ENCODE measurements around the gene SCNM1. TPM values are rescaled to one million over a fixed set of nuclear protein-coding genes. Genes with fewer than 3 reads are reported as not detected.
A peak's percentile ranks its signal among the peaks of the same experiment; 100 is the strongest.

Gene SCNM1
- total RNA-seq, 1 donor from 2014 or later, result 25.3 TPM

GRCh38 chr1:151171190-151171589 lies 5.2 kb downstream of the SCNM1 start:
- no peaks in the 10 kb centered on the region for H3K9me3 Mint-ChIP-seq
- H4K20me1 ChIP-seq (ENCODE audit: low read depth), result no peaks in the 10 kb centered on the region
- H3K9me3 ChIP-seq (ENCODE audit: low read depth), result no peaks in the 10 kb centered on the region
- H3K27me3 ChIP-seq, result no peaks in the 10 kb centered on the region
- DNase-seq (ENCODE audit: low spot score), result no peak
- H3F3A ChIP-seq (ENCODE audit: low read depth), result peaks cover 17% of the 10 kb centered on the region
- H3K27ac ChIP-seq, result no peak overlapping the region
- H3K4me3 Mint-ChIP-seq, result no peak overlapping the region
- peaks cover 13% of the 10 kb centered on the region for H3K36me3 Mint-ChIP-seq
- H3K4me1 Mint-ChIP-seq, result peaks cover 2% of the 10 kb centered on the region
- H3K4me3 ChIP-seq, result no peak overlapping the region
- peaks cover 4% of the 10 kb centered on the region for H3K4me1 ChIP-seq
- TF ChIP-seq EZH2 (IDR thresholded peaks at IDR 0.05) (no peak), EZH2phosphoT487 (IDR thresholded peaks at IDR 0.05) (no peak)
- TF ChIP-seq, protein P1, sequence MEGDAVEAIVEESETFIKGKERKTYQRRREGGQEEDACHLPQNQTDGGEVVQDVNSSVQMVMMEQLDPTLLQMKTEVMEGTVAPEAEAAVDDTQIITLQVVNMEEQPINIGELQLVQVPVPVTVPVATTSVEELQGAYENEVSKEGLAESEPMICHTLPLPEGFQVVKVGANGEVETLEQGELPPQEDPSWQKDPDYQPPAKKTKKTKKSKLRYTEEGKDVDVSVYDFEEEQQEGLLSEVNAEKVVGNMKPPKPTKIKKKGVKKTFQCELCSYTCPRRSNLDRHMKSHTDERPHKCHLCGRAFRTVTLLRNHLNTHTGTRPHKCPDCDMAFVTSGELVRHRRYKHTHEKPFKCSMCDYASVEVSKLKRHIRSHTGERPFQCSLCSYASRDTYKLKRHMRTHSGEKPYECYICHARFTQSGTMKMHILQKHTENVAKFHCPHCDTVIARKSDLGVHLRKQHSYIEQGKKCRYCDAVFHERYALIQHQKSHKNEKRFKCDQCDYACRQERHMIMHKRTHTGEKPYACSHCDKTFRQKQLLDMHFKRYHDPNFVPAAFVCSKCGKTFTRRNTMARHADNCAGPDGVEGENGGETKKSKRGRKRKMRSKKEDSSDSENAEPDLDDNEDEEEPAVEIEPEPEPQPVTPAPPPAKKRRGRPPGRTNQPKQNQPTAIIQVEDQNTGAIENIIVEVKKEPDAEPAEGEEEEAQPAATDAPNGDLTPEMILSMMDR (IDR thresholded peaks at IDR 0.05), result no peak
- H3K36me3 ChIP-seq, result no peaks in the 10 kb centered on the region
- no peak overlapping the region for H3K9ac ChIP-seq
- H3K4me2 ChIP-seq, result no peak overlapping the region
- peaks cover 2% of the 10 kb centered on the region for H3K27me3 Mint-ChIP-seq (ENCODE audit: insufficient read depth, low read depth)
- H2AFZ ChIP-seq (replicated peaks), result no peak overlapping the region
- no peak overlapping the region for H3K27ac Mint-ChIP-seq
- H3K79me2 ChIP-seq (ENCODE audit: low read depth), result peaks cover 13% of the 10 kb centered on the region

GRCh38 chr1:151175041-151175741 lies 9.2 kb downstream of the SCNM1 start:
- H4K20me1 ChIP-seq (ENCODE audit: low read depth), result no peaks in the 10 kb centered on the region
- no peaks in the 10 kb centered on the region for H3K27me3 ChIP-seq
- H3K27ac ChIP-seq, result no peak overlapping the region
- H3K27me3 Mint-ChIP-seq (ENCODE audit: insufficient read depth, low read depth), result no peaks in the 10 kb centered on the region
- peaks cover 26% of the 10 kb centered on the region for H3K36me3 Mint-ChIP-seq
- H3K4me3 ChIP-seq, result no peak overlapping the region
- no peaks in the 10 kb centered on the region for H3K79me2 ChIP-seq (ENCODE audit: low read depth)
- no peaks in the 10 kb centered on the region for H3K4me1 ChIP-seq
- no peaks in the 10 kb centered on the region for H3K4me1 Mint-ChIP-seq
- no peak overlapping the region for H3K4me3 Mint-ChIP-seq
- TF ChIP-seq, protein P1 (IDR thresholded peaks at IDR 0.05), result no peak
- TF ChIP-seq EZH2 (IDR thresholded peaks at IDR 0.05) (no peak), EZH2phosphoT487 (IDR thresholded peaks at IDR 0.05) (no peak)
- no peaks in the 10 kb centered on the region for H3K36me3 ChIP-seq
- peaks cover 8% of the 10 kb centered on the region for H3F3A ChIP-seq (ENCODE audit: low read depth)
- no peak overlapping the region for H2AFZ ChIP-seq (replicated peaks)
- no peak overlapping the region for H3K4me2 ChIP-seq
- no peak overlapping the region for H3K27ac Mint-ChIP-seq
- no peaks in the 10 kb centered on the region for H3K9me3 ChIP-seq (ENCODE audit: low read depth)
- no peak for DNase-seq (ENCODE audit: low spot score)
- H3K9me3 Mint-ChIP-seq, result no peaks in the 10 kb centered on the region
- no peak overlapping the region for H3K9ac ChIP-seq

DNA sequence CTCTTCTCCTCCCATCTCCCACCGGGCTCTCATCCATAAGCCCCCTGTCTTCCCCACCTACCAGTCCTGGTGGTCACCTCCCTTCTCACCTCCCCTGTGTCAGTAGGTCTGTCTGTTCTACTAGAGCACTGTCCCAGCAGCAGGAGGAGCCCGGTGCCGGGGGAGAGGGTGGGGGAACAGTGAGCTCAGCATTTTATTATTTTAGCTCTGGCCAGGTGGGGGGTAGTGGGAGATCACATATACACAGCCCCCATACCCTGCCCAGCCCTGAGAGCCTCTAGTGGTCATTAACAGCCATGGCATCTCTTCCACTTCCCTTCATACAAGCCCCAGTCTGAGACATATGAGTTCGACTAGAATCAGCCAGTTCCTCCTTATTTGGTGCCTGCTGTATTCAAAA lies 9.9 kb downstream of the SCNM1 start, which contains the start of gene TMOD4:
Gene TMOD4 (minus strand): TSS at position 119 of the 400 bp plus-strand sequence. CDS start 1,106 bp downstream, outside the sequence.
- Histone ChIP-seq H2AFZ (replicated peaks) (no peak within 1 kb of the TSS), H3K9ac (no peak within 1 kb of the TSS), H4K20me1 (ENCODE audit: low read depth) (no peaks in the 10 kb centered on the region), H3K4me3 (no peak within 1 kb of the TSS), H3K79me2 (ENCODE audit: low read depth) (no peaks in the 10 kb centered on the region), H3K4me2 (no peak within 1 kb of the TSS), H3K36me3 (no peaks in the 10 kb centered on the region), H3K9me3 (ENCODE audit: low read depth) (no peaks in the 10 kb centered on the region), H3K27ac (no peak within 1 kb of the TSS), H3K27me3 (no peaks in the 10 kb centered on the region), H3K4me1 (no peaks in the 10 kb centered on the region), H3F3A (ENCODE audit: low read depth) (peaks cover 3% of the 10 kb centered on the region)
- no peak within 1 kb of the TSS for H3K4me3 Mint-ChIP-seq
- DNase-seq (ENCODE audit: low spot score), result peak; percentile 13
- TF ChIP-seq, protein P1 (IDR thresholded peaks at IDR 0.05), result peak; percentile 53
- TF ChIP-seq EZH2 (IDR thresholded peaks at IDR 0.05), result no peak
- TF ChIP-seq EZH2phosphoT487 (IDR thresholded peaks at IDR 0.05), result no peak
- H3K27me3 Mint-ChIP-seq (ENCODE audit: insufficient read depth, low read depth), result no peaks in the 10 kb centered on the region
- no peak within 1 kb of the TSS for H3K27ac Mint-ChIP-seq
- no peaks in the 10 kb centered on the region for H3K9me3 Mint-ChIP-seq
- no peaks in the 10 kb centered on the region for H3K4me1 Mint-ChIP-seq
- peaks cover 30% of the 10 kb centered on the region for H3K36me3 Mint-ChIP-seq
